NOMO-1 (cell line): ENCODE measurements around the gene PPT2.

ENCODE experiments used
- DNase-seq, 2 experiments: peaks; one replicate each; lab custom pipeline; 2025; ENCODE audit not compliant: unreplicated experiment in 2 of 2; lab: John Stamatoyannopoulos, UW

The PPT2 gene

GRCh38 chr6:32151181-32151862 lies 2.6 kb upstream of the PPT2 start:
- DNase-seq, result no peak

DNA sequence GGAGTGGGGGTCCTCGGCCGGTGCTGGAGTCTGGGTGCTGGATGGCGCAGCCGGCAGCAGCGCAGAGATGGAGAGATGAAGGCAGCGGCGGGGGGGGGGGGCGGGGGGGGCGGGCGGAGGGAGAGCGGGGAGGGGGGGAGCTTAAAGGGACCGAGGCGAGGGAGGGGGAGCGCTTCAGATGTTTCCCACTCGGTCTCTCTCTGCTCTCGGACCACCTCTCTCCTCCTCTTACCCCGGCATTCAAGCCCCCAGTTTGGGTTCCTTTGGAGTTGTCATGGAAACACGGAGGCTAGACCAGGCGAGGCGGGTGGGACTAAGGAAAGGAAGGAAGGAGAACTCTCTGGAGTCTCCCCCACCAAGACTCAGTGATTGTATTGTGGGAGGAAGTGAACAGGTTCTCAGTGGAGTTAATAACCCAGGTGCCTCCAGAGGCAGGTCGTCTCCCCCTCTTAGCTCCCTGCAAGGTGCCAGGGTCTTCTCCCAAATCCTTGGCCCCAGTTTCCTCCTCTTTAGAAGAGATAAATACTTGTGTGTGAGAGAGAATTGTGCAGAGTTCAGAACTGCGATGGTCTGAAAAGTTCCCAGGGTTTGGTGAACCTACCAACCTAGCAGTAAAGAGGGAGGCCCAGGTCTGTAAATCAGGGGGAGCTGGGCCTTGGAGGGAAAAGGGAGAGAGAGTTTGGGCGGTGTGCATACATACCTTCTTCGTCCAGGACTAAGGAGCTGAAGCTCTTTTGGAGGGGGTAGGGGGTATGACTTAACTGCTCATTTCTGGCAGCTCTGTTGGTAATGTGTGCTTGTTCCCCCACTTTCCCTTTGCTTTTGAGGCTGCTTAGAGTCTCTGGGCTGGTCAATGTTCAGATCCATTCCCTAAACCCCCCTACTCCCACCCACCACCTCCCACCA lies 1.8 kb upstream of the PPT2 start, which contains the start of gene PRRT1:
Gene PRRT1 (minus strand): TSS at position 77 of the 906 bp plus-strand sequence. CDS start 112 bp downstream, outside the sequence.
- DNase-seq, result no peak

- no peak for DNase-seq
These were observed 975 bp upstream of the PPT2 start for GRCh38 chr6:32152769-32153563.

- DNase-seq, result peak; percentile 49 to 60
These were observed 697 bp downstream of the PPT2 start for GRCh38 chr6:32154514-32155161.

- DNase-seq, result no peak
These were observed 3.0 kb downstream of the PPT2 start for GRCh38 chr6:32156891-32157290.

DNA sequence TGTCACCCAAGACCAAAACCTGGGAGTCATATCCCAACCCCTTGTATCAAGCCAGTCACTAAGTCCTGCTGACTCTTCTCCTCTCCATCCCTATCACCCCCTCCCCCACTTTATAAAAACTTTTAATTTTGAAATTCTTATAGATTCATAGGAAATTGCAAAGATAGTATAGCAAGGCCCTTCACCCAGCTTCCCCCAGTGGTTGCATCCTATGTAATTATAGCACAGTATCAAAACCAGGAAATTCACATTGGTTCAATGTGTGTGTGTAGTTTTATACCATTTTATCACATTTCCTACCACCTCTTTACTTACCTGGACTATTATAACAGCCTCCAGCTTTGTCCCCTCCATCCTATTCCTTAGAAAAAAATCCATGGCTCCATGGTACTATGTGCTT lies 4.1 kb downstream of the PPT2 start:
- no peak for DNase-seq

- no peak for DNase-seq
These were observed 9.8 kb downstream of the PPT2 start for GRCh38 chr6:32163559-32164258.

DNA sequence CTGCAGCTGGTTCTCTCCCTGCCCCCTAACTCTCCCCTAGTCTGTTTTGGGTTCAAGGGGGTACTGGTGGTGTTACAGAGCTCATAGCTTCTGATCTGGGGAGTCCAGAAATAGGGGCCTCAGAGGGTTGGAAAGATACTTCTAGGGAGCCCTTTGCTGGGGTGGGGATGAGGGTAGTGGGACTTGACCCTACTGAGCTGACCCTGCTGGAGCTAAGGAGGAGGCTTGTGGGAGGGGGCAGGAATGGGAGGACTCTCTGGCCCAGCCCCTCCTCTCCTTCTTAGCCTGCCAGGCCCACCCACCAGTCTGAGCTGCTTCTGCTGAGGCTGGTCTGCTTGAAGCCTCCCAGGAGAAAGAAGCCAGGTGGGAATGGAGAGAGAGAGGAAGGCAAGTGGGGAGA lies 10.4 kb downstream of the PPT2 start, which contains the start of gene EGFL8:
Gene EGFL8 (plus strand): TSS at position 301 of the 400 bp plus-strand sequence. CDS start 1,571 bp downstream, outside the sequence.
- DNase-seq, result no peak

GRCh38 chr6:32166411-32167061 lies 12.6 kb downstream of the PPT2 start:
- no peak for DNase-seq

DNA sequence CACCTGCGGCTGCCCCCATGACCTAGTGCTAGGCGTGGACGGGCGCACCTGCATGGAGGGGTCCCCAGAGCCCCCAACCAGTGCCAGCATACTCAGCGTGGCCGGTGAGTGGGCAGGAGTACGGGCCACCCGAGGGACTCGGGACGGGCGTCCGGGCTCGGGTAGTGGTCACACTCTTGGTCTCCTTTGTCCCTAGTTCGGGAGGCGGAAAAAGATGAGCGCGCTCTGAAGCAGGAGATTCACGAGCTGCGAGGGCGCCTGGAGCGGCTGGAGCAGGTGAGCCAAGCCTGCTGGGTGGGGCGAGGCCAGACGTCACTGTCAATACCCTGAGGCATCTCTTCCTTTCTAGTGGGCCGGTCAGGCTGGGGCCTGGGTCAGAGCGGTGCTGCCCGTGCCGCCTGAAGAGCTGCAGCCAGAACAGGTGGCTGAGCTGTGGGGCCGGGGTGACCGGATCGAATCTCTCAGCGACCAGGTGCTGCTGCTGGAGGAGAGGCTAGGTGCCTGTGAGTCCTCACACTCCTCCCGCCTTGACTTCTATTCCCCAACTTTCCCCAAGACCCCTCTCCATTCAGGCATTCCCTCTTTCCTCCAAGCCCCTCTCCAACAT lies 13.3 kb downstream of the PPT2 start:
- DNase-seq, result no peak

GRCh38 chr6:32167761-32168262 lies 13.9 kb downstream of the PPT2 start:
- DNase-seq, result no peak

- no peak for DNase-seq
These were observed 14.4 kb downstream of the PPT2 start for GRCh38 chr6:32168350-32168749.

GRCh38 chr6:32168807-32169591 lies 15.1 kb downstream of the PPT2 start:
- DNase-seq, result no peak

GRCh38 chr6:32170294-32170693 lies 16.4 kb downstream of the PPT2 start:
- DNase-seq, result no peak

DNA sequence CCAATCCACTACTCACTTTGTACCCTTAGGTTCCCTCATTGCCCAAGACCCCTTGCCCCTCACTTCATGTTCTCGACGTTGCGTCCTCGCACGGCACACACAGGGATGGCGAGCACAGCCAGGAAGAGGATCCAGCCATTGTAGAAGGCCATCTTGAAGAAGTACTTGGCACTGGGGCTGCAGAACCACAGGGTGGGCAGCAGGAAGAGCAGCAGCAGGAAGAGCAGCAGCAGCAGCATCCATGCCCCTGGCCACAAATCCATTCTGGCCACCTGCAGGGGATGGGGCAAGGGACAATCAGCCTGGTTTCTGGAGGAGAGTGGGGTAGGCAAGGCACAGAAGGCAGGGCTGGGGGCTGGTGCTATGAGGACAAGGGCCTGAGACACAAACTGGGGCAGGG lies 17.3 kb downstream of the PPT2 start:
- no peak for DNase-seq

DNA sequence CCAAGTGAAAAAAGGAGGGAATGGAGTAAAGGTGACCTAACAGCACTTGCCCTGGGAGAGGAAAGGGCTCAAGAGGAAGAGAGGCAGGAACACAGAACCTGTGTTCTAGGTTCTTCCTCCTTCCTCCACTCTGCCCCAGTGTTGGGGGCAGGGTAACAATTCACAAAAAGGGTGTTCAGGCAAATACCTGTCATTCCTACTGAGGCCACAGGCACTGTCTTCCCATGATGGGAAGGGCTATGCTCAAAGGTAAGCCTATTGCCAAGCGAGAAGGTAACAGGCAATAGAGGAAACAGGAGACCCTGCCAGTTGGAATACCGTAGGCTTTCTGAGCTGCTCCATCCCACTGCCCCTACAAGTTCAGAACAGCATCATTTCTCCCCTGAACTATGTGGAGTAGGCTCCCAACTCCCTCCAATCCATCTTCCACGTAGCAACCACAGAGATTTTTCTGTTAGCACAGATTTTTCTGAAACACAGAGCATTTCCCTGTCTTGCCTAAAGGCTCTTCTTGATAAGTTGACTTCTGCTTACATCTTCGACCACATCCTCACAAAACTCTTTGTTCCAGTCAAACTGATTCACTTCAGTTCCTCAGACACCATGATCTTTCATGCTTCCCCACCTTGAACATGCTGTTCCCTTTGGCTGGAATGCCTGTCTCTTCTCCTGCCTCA lies 19.2 kb downstream of the PPT2 start:
- no peak for DNase-seq

- DNase-seq, result no peak
These were observed 20.5 kb downstream of the PPT2 start for GRCh38 chr6:32174416-32174815.
